Renal cortical epithelial cell (primary cell): Measurements from ENCODE around the gene ANAPC2. TPM values are rescaled to one million over a fixed set of nuclear protein-coding genes. Genes with fewer than 3 reads are reported as not detected.

Source experiments
- DNase-seq: peaks from one replicate; pipeline ENCODE4 v3.0.0-alpha.2; 2011; ENCODE audit warnings: low read depth
- total RNA-seq: library from RNA; depleted of rRNA; stranded (reverse); fragments of >200 nt; gene quantifications from 2 replicates; pipeline ENCODE4 v1.2.3, GENCODE V29; 2014

ANAPC2 gene
- total RNA-seq, 1 donor from 2014 or later: 28.9 TPM

GRCh38 chr9:137162505-137163364 is 25.6 kb downstream of the ANAPC2 start:
- no peak for DNase-seq

GRCh38 chr9:137161558-137162486 is 26.5 kb downstream of the ANAPC2 start:
- DNase-seq: no peak

GRCh38 chr9:137160716-137161557 is 27.4 kb downstream of the ANAPC2 start:
- DNase-seq: no peak

GRCh38 chr9:137160054-137160425 is 28.3 kb downstream of the ANAPC2 start:
- DNase-seq: no peak

GRCh38 chr9:137159105-137160053 is 29.0 kb downstream of the ANAPC2 start:
- DNase-seq: no peak

- no peak for DNase-seq
Observed at GRCh38 chr9:137158625-137159024, 29.7 kb downstream of the ANAPC2 start.

- no peak for DNase-seq
Observed at GRCh38 chr9:137157618-137158415, 30.5 kb downstream of the ANAPC2 start.

- DNase-seq: no peak
Observed at GRCh38 chr9:137156567-137157375, 31.6 kb downstream of the ANAPC2 start.

- DNase-seq: no peak
Observed at GRCh38 chr9:137152844-137153405, 35.4 kb downstream of the ANAPC2 start.

- no peak for DNase-seq
Observed at GRCh38 chr9:137150617-137151457, 37.5 kb downstream of the ANAPC2 start.

GRCh38 chr9:137149942-137150616 is 38.3 kb downstream of the ANAPC2 start:
- no peak for DNase-seq

GRCh38 chr9:137149363-137149762 is 39.0 kb downstream of the ANAPC2 start:
- DNase-seq: no peak

GRCh38 chr9:137148661-137149060 is 39.7 kb downstream of the ANAPC2 start:
- no peak for DNase-seq

GRCh38 chr9:137148242-137148641 is 40.1 kb downstream of the ANAPC2 start:
- DNase-seq: no peak

GRCh38 chr9:137147793-137148160 is 40.6 kb downstream of the ANAPC2 start:
- DNase-seq: no peak

- no peak for DNase-seq
Observed at GRCh38 chr9:137147091-137147792, 41.1 kb downstream of the ANAPC2 start.
